ENCODE data around the gene MED15.

DNA sequence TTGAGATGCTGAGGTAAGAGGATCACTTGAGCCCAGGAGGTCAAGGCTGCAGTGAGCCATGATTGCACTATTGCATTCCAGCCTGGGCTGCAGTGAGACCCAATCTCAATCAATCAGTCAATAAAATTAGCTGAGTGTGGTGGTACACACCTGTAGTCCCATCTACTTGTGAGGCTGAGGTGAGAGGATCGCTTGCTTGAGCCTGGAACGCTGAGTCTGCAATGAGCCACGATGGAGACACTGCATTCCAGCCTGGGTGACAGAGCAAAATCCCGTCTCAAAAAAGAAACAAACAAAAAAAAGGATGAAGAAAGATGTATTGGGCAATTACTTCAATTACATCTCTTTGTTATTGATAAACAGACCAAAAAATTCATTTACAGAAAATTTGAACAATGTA is 54.5 kb downstream of the MED15 start:
- TF ChIP-seq, protein P1, sequence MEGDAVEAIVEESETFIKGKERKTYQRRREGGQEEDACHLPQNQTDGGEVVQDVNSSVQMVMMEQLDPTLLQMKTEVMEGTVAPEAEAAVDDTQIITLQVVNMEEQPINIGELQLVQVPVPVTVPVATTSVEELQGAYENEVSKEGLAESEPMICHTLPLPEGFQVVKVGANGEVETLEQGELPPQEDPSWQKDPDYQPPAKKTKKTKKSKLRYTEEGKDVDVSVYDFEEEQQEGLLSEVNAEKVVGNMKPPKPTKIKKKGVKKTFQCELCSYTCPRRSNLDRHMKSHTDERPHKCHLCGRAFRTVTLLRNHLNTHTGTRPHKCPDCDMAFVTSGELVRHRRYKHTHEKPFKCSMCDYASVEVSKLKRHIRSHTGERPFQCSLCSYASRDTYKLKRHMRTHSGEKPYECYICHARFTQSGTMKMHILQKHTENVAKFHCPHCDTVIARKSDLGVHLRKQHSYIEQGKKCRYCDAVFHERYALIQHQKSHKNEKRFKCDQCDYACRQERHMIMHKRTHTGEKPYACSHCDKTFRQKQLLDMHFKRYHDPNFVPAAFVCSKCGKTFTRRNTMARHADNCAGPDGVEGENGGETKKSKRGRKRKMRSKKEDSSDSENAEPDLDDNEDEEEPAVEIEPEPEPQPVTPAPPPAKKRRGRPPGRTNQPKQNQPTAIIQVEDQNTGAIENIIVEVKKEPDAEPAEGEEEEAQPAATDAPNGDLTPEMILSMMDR (IDR thresholded peaks at IDR 0.05), result no peak
- no peak for TF ChIP-seq POLR2A (IDR thresholded peaks at IDR 0.05)
